PC-3 (cell line): ENCODE measurements around the gene AKAIN1.

ENCODE experiments used
- EZH2phosphoT487 ChIP-seq: fragments of 300-600 bp; sonication (generic); IDR thresholded peaks from 2 replicates; pipeline ENCODE4 v1.6.1; 2018; ENCODE audit warnings: mild to moderate bottlenecking, antibody characterized with exemption, low read length, borderline replicate concordance
- TF ChIP-seq, protein P1 (sequence below): fragments of 300-600 bp; sonication (generic); conservative IDR thresholded peaks from 2 replicates; pipeline ENCODE4 v1.5.1; 2017; ENCODE audit warnings: antibody characterized with exemption, low read depth, mild to moderate bottlenecking, low read length

GRCh38 chr18:5180254-5180653 lies 16.8 kb downstream of the AKAIN1 start:
- TF ChIP-seq, protein P1, sequence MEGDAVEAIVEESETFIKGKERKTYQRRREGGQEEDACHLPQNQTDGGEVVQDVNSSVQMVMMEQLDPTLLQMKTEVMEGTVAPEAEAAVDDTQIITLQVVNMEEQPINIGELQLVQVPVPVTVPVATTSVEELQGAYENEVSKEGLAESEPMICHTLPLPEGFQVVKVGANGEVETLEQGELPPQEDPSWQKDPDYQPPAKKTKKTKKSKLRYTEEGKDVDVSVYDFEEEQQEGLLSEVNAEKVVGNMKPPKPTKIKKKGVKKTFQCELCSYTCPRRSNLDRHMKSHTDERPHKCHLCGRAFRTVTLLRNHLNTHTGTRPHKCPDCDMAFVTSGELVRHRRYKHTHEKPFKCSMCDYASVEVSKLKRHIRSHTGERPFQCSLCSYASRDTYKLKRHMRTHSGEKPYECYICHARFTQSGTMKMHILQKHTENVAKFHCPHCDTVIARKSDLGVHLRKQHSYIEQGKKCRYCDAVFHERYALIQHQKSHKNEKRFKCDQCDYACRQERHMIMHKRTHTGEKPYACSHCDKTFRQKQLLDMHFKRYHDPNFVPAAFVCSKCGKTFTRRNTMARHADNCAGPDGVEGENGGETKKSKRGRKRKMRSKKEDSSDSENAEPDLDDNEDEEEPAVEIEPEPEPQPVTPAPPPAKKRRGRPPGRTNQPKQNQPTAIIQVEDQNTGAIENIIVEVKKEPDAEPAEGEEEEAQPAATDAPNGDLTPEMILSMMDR: no peak
- no peak for TF ChIP-seq EZH2phosphoT487
